ENCODE data around the gene IARS2. TPM values are rescaled to one million over a fixed set of nuclear protein-coding genes. Genes with fewer than 3 reads are reported as not detected.

IARS2 gene
- total and polyA plus RNA-seq, 2 donors (not counting 3 experiments of a cell fraction or from before 2014, with no cell fraction given) = 15.5 to 62.8 TPM

GRCh38 chr1:220184506-220184905 lies 90.6 kb downstream of the IARS2 start:
- dilution Hi-C loops (cut with MboI; ENCODE audit: extremely low pct_ligation_motif_present, low sequenced_read_pairs) = no loop called here

More at GRCh38 chr1:220184506-220184905, 90.6 kb downstream of the IARS2 start:
- H3K79me2 ChIP-seq (ENCODE audit: control insufficient read depth, insufficient read depth, low read length) = no peaks in the 10 kb centered on the region
- no peak overlapping the region for H3K9ac ChIP-seq (replicated peaks; ENCODE audit: extremely low read depth, insufficient read depth, low read length)
- H3K4me3 ChIP-seq (replicated peaks in 1 of 3; ENCODE audit: insufficient read depth in 1 of 3, low read depth in 1 of 3, low read length in 3 of 3) = no peak overlapping the region
- no peaks in the 10 kb centered on the region for H3K9me1 ChIP-seq (replicated peaks; ENCODE audit: control insufficient read depth, extremely low read depth, insufficient read depth, low read length)
- H3K4me2 ChIP-seq (ENCODE audit: insufficient read depth, low read length) = no peak overlapping the region
- H3K9me3 ChIP-seq (replicated peaks; ENCODE audit: control insufficient read depth, insufficient read depth, low read length) = no peaks in the 10 kb centered on the region
- H3K4me1 ChIP-seq (ENCODE audit: control insufficient read depth, extremely low read depth, insufficient read depth, low read length) = peaks cover 5% of the 10 kb centered on the region
- no peaks in the 10 kb centered on the region for H4K20me1 ChIP-seq (replicated peaks; ENCODE audit: control insufficient read depth, extremely low read depth, insufficient read depth, low read length)
- H3K36me3 ChIP-seq (ENCODE audit: control insufficient read depth in 2 of 2, extremely low read depth in 1 of 2, insufficient read depth in 2 of 2, low read length in 2 of 2) = peaks cover 2 to 7% of the 10 kb centered on the region in 2 experiments
- TF ChIP-seq MAX (IDR thresholded peaks at IDR 0.05; ENCODE audit: insufficient read depth, insufficient read length) (no peak), CTCF (IDR thresholded peaks at IDR 0.05; ENCODE audit: extremely low read depth in 1 of 2, insufficient read depth in 1 of 2, low read depth in 1 of 2, low read length in 2 of 2) (no peak), EZH2 (IDR thresholded peaks at IDR 0.05; ENCODE audit: borderline replicate concordance, low read depth, low read length, severe bottlenecking) (no peak), POLR2A (IDR thresholded peaks at IDR 0.05; ENCODE audit: low read depth, low read length) (no peak)
- ChIA-PET CTCF (no interaction called here), POLR2A (no interaction called here)
- intact Hi-C loops (cut with micrococcal nuclease) = loop anchor here (10.0 kb wide), 1 partner anchor 500 kb away; no protein-coding TSS in a partner anchor
- no TSS peak for BruUV-seq (replicated peaks)
- DNase-seq (ENCODE audit: low read depth, low spot score) (no peak), FAIRE-seq (no peak)
- H2AFZ ChIP-seq (ENCODE audit: low read depth, low read length) = no peak overlapping the region
- no peaks in the 10 kb centered on the region for H3K27me3 ChIP-seq (ENCODE audit: control insufficient read depth in 2 of 2, insufficient read depth in 2 of 2, low read length in 2 of 2)
- H3K27ac ChIP-seq (ENCODE audit: insufficient read depth, low read depth, low read length) = no peak overlapping the region

Data from endothelial cell of umbilical vein (primary cell).